Subcutaneous adipose tissue (tissue), 4 donors: ENCODE measurements around the gene CFAP100. TPM values are rescaled to one million over a fixed set of nuclear protein-coding genes. Genes with fewer than 3 reads are reported as not detected.

Experiments used
- total RNA-seq, 4 donors: library from RNA; depleted of rRNA; stranded (reverse); fragments of >200 nt; gene quantifications; one replicate each; pipeline ENCODE4 v1.1.0, GENCODE V29; 2016
- TF ChIP-seq, protein P1 (sequence below): fragments of 450-650 bp; IDR thresholded peaks from one replicate; pipeline ENCODE4 v1.5.1; 2016; ENCODE audit warnings: low read depth, mild to moderate bottlenecking, control low read depth, antibody characterized with exemption, moderate library complexity

The CFAP100 gene
- not detected for total RNA-seq

DNA sequence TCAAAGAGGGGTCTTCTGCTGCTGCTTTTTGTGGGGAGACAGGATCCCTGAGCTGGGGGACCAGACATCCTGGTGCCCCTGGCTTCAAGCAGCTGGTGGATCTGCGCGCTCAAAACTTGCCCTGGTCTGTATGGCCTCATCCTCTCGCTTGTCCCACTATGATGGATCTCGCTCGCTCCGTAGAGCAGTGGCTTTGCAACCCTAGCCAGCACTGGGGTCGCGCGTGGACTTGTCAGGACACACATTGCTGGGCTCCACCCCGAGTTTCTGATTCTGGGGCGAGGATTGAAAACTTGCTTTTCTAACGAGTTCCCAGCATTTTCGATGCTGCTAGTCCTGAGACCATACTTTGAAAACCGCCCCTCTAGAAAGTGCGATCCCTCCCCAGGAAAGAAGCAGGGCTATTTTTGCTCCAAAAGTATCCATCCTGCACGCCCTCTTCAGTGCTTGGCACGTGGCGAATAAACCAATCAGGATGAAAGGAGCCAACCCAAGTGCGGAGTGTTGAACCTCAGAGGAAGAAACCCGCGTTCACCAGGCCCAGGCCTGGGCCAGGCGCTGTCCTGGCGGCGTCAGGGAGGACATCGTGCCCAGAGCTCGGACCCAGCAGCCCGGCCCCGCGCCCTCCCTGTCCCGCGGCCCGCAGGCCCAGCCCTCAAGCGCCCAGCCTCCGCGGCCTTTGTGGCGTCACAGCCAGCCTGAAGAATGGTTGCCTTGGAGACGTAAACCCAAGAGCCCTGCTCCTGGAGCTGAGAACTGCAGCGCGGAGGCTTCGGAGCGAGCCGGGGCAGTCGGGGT lies at the start of gene CFAP100:
TSS of gene CFAP100 (plus strand) at position 731 of the 798 bp plus-strand sequence. CDS start 1,092 bp downstream, outside the sequence.
- TF ChIP-seq, protein P1, sequence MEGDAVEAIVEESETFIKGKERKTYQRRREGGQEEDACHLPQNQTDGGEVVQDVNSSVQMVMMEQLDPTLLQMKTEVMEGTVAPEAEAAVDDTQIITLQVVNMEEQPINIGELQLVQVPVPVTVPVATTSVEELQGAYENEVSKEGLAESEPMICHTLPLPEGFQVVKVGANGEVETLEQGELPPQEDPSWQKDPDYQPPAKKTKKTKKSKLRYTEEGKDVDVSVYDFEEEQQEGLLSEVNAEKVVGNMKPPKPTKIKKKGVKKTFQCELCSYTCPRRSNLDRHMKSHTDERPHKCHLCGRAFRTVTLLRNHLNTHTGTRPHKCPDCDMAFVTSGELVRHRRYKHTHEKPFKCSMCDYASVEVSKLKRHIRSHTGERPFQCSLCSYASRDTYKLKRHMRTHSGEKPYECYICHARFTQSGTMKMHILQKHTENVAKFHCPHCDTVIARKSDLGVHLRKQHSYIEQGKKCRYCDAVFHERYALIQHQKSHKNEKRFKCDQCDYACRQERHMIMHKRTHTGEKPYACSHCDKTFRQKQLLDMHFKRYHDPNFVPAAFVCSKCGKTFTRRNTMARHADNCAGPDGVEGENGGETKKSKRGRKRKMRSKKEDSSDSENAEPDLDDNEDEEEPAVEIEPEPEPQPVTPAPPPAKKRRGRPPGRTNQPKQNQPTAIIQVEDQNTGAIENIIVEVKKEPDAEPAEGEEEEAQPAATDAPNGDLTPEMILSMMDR, result no peak

DNA sequence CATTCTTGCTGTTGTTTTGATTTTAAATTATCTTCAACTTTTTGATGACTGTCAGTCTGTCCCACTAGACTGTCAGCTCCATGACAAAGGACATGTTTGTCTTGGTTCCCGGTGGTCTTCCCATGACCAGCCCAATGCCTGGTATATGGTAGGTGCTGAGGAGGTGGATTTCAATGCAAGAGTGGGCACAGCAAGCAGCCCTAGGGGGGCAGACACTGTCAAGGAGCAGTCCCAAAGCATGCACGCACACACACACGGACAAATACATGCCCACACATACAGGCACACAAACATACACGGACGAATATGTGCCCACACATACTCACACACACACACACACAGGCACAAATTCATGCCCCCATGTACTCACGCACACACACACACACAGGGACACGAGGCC lies 49.5 kb upstream of the CFAP100 start:
- TF ChIP-seq, protein P1, result no peak

DNA sequence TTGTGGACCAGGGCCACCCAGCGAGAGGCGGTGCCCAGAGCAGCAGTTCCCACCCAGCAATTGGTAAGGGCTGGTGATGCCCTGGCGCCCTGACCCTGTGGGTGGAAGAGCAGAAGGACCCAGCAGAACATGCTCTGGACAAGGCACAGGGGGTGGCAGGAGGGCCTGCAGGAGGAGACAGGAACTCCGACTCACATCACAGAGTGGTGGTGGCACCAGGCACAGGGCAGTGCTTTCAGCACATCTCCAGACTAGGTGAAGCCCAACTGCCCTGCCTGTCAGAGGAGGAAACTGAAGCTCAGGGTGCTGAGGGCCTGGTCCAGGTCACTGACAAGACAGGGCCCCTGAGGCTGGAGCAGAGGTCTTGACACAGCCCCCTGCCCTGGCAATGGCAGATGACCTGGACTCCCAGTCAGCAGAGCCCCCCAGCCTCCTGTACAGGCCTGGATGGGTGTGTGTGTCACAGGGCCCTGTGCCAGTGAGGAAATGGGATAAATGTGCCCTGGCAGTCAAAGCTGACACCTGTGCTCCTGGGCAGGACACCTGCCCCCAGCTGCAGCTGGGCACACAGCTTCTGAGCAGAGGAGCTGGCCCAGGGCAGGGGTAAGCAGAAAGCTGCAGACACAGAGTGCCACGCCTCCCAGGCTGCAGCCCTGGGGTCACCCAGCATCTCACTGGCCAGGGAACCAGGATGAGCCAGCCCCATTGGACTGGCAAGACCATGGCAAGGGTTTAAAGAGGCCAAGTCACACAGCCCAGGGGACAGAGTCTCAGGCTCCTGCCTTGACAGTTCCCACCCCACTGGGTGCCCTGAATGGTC lies 48.9 kb upstream of the CFAP100 start:
- TF ChIP-seq, protein P1, result no peak

DNA sequence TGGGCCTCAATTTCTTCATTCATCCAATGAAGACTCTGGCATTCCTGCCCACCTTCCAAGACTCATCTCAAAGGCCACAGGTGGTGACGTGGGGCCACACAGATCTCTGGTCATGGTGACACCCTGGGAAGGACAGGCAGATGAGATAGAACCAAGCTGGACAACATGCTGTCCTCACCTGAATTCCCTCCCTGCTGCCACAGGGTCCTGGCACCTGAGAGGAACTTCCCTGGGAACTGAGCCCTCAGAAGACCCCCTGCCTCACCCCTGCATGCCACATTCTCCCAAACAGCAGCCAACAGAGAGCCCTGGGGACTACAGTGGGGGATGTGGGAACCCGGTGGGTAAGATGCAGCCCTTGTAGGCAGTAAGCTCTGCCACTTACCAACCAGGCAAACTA lies 48.2 kb upstream of the CFAP100 start:
- TF ChIP-seq, protein P1, result no peak

DNA sequence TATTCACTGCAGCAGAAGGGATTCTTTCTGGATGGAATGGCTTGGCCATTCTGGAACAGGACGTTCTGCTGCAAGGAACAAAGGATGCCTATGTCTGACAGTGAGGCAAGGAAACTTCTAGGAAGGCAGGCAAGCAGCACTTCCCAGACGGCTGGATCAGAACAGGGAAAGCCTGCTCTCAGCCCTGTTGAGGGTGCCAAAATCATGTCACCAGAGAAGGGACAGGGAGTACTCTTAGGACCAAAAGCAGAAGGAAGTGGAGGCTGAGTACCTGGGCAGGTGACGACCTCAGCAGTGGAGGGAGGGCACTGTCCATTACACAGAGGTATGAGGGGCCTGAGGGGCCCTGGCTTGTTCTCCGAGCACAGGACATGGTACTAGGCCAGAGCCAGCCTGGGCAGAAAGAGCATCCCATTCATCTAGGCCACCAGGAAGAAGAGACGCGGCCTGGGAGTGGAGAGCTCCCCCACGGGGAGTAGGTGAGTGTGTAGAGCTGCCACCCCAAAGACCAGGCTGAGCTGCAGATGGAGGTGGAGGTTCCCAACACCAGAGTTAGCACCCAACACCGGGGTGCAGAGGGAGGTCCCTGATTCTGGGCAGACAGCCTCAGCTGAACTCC lies 47.1 kb upstream of the CFAP100 start:
- TF ChIP-seq, protein P1, result no peak

DNA sequence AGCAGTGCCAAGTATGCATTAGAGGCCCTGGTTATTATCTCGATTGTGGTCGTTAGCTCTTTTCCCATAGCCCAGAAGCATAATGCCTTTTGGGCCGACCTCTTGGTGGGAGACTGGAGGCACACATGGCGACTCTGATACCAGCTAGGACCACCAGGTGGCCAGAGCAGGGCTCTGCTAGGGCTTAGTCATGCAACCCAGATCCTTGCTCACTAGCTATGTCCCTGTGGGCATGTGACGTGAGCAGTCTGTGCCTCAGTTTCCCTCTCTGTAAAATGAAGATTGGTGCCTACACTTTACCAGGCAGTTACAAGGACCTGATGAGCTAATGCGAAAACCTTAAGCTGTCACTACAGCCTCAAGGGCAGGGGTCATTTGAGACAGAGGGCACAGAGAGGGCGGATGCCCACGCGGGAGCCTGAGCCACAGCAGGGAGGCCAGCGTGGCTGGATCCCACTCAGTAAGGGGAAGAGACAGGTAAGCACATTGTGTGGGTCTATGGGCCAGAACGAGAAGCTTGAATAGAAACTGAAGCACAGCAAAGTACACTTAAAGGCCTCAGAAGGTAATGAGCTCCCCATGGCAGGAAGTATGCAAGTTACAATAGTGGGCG lies 46.3 kb upstream of the CFAP100 start:
- TF ChIP-seq, protein P1, result no peak
